GM20000 (cell line): ENCODE data around the gene JSRP1.

Experiments used
- DNase-seq: peaks from one replicate; pipeline ENCODE4 v3.0.0; 2012; ENCODE audit warnings: low spot score
- TF ChIP-seq, protein P1 (sequence below): IDR thresholded peaks from 2 replicates; pipeline ENCODE4 v1.5.1; 2012; ENCODE audit warnings: mild to moderate bottlenecking, control low read depth; ENCODE audit errors: extremely low read depth, missing control alignments

JSRP1 gene

DNA sequence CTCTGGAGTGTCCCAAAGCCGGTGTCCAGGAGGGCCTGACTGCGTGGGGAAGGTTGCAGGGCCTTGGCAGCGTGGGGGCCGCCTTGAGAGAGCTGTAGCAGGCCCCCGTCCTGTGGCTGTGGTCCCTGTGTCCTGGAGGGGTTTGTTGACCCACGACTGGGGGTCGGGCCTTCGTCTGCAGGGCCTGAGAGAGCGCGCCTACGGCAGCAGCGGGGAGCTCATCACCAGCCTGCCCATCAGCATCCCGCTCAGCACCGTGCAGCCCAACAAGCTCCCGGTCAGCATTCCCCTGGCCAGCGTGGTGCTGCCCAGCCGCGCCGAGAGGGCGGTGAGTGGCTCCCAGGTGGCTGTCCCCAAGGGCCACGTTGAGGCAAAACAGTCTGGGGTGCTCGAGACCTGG lies 38.6 kb downstream of the JSRP1 start:
- TF ChIP-seq, protein P1, sequence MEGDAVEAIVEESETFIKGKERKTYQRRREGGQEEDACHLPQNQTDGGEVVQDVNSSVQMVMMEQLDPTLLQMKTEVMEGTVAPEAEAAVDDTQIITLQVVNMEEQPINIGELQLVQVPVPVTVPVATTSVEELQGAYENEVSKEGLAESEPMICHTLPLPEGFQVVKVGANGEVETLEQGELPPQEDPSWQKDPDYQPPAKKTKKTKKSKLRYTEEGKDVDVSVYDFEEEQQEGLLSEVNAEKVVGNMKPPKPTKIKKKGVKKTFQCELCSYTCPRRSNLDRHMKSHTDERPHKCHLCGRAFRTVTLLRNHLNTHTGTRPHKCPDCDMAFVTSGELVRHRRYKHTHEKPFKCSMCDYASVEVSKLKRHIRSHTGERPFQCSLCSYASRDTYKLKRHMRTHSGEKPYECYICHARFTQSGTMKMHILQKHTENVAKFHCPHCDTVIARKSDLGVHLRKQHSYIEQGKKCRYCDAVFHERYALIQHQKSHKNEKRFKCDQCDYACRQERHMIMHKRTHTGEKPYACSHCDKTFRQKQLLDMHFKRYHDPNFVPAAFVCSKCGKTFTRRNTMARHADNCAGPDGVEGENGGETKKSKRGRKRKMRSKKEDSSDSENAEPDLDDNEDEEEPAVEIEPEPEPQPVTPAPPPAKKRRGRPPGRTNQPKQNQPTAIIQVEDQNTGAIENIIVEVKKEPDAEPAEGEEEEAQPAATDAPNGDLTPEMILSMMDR: no peak
- no peak for DNase-seq

DNA sequence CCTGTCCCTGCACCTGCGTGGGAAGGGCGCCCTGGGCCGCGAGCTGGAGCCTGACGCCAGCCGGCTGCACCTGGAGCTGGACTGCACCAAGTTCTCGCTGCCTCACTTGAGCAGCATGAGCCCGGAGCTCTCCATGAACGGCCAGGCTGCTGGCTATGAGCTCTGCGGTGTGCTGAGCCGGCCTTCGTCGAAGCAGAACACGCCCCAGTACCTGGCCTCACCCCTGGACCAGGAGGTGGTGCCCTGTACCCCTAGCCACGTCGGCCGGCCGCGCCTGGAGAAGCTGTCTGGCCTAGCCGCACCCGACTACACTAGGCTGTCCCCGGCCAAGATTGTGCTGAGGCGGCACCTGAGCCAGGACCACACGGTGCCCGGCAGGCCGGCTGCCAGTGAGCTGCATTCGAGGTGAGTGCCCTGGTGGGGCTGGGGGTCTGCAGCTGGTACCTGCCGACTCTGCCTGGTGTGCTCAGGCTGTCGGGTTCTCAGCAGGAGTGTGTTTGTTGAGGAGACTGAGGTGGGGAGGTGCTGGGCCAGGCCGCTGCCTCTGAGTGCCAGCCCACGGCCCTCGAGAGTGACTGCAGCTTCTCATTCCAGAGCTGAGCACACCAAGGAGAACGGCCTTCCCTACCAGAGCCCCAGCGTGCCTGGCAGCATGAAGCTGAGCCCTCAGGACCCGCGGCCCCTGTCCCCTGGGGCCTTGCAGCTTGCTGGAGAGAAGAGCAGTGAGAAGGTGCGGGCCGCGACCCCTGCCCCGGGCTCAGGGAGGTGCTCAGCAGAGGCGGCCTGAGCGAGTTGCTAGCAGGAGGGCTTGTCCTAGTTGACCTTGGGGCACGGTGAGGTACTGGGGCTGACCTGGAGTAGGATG lies 39.6 kb downstream of the JSRP1 start:
- TF ChIP-seq, protein P1: no peak
- DNase-seq: no peak

DNA sequence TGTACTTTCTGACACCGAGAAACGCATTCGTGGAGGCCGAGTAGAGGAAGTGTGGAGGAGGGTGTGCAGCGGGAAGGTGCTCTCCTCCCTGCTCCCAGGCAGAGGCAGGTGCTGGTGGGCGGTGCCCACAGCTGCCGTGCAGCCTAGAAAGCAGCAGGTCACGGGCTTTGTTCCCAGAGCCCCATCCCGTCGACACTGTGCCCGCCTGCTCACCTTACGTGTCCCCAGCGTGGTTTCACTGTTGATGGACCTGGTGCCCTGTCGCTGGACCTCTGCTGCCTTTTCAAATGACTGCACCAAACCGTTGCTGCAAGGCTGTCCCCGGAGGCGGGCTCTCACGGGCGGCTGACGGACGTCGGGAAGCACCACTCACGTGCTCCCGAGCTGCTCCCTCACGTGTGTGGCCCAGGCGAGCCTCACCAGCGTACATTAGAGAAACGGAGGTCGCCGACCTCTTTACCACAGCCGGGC lies 40.9 kb downstream of the JSRP1 start:
- TF ChIP-seq, protein P1: no peak
- DNase-seq: no peak

DNA sequence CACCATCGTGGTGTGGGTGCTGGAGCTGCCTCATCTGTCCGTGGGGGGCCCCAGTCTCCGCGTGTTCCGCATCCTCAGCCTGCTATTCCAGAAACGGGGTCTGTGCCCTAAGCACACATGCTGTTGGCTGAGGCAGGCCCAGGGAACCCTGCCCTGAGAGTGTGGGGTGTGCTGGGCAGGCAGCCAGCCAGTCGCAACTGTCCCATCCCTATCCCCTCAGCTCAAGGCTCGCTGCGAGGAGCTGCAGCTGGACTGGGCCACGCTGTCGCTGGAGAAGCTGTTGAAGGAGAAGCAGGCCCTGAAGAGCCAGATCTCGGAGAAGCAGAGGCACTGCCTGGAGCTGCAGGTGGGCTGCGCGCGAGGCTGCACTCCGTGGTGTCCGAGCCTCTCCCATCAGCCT lies 42.0 kb downstream of the JSRP1 start:
- TF ChIP-seq, protein P1: no peak
- no peak for DNase-seq

DNA sequence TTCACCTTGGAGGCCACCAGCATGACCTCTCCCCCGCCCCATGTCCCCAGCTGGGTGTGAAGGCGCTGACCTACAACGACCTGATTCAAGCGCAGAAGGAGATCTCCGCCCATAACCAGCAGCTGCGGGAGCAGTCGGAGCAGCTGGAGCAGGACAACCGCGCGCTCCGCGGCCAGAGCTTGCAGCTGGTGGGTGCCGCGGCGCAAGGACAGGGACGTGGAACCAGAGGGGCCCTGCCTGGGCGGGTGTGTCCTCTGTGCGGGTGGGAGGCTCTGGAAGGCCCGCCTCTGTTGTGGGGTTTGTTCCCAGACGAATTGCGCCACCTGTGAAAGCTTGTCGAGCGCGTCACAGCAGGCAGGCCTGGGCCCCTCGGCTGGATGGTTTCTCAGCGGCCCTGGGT lies 42.4 kb downstream of the JSRP1 start:
- no peak for DNase-seq
- TF ChIP-seq, protein P1: no peak

DNA sequence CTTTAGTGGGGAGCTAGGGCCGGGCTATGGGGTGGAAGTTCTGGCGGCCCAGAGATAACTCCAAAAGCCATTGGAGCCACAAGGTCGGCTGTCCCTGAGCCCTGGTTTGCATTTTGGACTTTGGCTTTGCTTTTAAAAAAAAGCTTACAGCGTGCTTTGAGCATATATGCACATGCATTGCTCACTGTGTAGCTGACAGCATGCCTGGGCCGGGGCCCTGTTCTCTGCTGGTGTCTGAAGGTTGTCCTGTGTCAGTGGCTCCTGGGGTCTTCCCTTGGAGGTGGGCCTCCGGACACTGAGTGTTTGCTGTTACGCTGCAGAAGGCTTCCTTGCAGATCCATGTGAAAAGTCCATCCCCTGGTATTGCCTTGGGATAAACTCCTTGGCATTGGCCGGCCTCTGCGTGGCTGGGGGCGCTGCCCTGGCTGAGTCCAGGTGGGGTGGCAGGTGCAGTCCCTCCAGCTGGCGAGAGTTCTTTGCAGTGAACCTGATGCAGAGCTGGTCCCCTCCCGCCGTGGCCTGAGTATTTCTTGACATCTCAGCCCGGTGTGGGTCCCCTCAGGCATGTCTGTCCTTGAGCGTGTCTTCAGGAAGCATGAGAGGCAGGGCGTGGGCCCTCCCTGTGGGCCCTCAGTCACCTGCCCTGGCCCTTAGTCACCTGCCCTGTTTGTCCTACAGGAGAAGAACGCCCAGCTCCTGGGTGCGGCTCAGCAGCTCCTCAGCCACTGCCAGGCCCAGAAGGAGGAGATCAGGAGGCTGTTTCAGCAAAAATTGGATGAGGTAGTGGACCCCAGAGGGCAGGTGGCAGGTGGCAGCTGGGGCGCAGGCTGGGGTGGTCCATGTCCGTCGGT lies 43.1 kb downstream of the JSRP1 start:
- TF ChIP-seq, protein P1: no peak
- no peak for DNase-seq

DNA sequence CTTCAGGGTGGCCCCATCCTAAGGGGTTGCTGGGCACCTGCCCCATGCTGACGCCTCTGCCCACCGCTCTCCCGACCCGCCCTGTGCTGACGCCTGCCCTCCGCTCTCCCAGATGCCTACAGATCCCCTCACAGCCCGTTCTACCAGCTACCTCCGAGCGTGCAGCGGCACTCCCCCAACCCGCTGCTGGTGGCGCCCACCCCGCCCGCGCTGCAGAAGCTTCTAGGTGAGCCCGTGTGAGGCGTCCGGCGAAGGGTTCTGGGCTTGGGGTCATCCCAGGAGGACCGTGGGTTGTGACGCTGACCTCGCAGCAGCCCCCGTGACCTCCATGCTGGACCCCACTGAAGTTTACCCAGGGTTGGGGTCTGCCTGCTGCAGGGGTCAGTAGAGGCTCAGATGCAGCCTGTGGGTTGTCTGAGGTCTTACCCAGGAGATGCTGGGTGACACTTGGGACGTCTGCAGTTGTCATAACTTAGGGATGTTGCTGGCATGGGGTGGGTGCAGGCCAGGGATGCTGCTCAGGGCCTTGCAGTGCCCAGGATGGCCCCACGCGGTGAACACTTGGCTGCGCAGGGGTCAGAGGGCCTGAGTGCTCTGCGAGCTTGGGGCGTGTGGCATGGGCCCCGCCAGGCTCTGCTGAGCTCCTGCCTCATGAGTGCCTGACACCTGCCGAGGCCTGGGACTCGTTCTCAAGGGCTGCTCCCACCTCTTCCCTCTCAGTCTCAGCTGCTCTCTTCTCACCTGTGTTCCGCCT lies 45.1 kb downstream of the JSRP1 start:
- no peak for DNase-seq
- TF ChIP-seq, protein P1: no peak
